K562 treated with DMSO at 1 percent for 12 hours (cell line): Measurements from ENCODE around the gene TRIP11. TPM values are rescaled to one million over a fixed set of nuclear protein-coding genes. Genes with fewer than 3 reads are reported as not detected.

ENCODE experiments used
- total RNA-seq: library from RNA; unstranded; fragments of 300-600 nt; gene quantifications from 2 replicates; pipeline ENCODE4 v1.2.3, GENCODE V29; 2022; ENCODE audit not compliant: insufficient read depth

The TRIP11 gene
- total RNA-seq, result 0.93 and 9.5 TPM in 2 replicates

GRCh38 chr14:92039719-92040430 lies at the start of gene TRIP11:
Gene TRIP11, minus strand, starts transcription at chr14:92040059. Its CDS starts 374 bp downstream, at chr14:92039685.

GRCh38 chr14:91947475-91948184 lies 92.2 kb downstream of the TRIP11 start, which contains the start of gene FBLN5:
Gene FBLN5, minus strand, starts transcription at chr14:91947694. Its CDS starts 465 bp downstream, at chr14:91947229.

Other genes starting within 250 kb of the TRIP11 start
- 1.4 and 3.7 TPM in 2 replicates for gene TC2N, start 172.5 kb downstream of the TRIP11 start, total RNA-seq
- not detected in 2 replicates for gene FBLN5, start 92.4 kb downstream of the TRIP11 start, total RNA-seq
- gene ATXN3, start 66.5 kb upstream of the TRIP11 start, total RNA-seq, result 1.4 and 14.4 TPM in 2 replicates
- 136 and 221 TPM in 2 replicates for gene NDUFB1, start 81.6 kb upstream of the TRIP11 start, total RNA-seq
- gene CPSF2, start 81.9 kb upstream of the TRIP11 start, total RNA-seq, result 3.3 and 19.0 TPM in 2 replicates